ENCODE measurements around the gene CREG1.

GRCh38 chr1:167554028-167554779 is 642 bp upstream of the CREG1 start:
- no peak for TF ChIP-seq CTCF (conservative IDR thresholded peaks at IDR 0.05; ENCODE audit: low read depth, low read length)
- no peak for TF ChIP-seq EZH2 (IDR thresholded peaks at IDR 0.05; ENCODE audit: low read length, unreplicated experiment)
- no peak for TF ChIP-seq EZH2phosphoT487 (IDR thresholded peaks at IDR 0.05; ENCODE audit: borderline replicate concordance, low read length)

Measured in PC-3 (cell line).